ENCODE results near the gene TNFSF12.

Gene TNFSF12

DNA sequence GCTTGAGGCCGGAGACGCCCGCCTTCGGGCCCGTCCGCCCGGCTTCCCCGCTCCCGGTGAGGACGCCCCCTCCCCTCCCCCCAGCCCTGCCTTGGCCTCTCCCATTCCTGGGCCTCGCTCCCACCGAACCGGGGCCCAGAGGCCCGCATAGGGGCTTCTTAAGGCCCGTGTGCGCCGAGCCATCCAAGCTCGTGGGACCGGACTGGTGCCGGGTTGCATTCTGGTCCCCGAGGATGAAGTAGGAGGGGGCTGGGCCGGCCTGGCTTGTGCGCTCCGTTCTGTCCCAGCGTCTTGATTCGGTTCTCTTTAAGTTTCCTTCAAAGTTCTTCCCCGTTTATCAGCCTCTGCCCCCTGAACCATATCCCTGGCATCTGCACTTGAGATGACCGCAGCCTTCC lies 13.3 kb downstream of the TNFSF12 start:
- DNase-seq (ENCODE audit: low read depth), result no peak
- peak overlapping the region; percentile 82 for H3K4me3 ChIP-seq (ENCODE audit: control insufficient read depth, low read depth, low read length)
- TF ChIP-seq, protein P1, sequence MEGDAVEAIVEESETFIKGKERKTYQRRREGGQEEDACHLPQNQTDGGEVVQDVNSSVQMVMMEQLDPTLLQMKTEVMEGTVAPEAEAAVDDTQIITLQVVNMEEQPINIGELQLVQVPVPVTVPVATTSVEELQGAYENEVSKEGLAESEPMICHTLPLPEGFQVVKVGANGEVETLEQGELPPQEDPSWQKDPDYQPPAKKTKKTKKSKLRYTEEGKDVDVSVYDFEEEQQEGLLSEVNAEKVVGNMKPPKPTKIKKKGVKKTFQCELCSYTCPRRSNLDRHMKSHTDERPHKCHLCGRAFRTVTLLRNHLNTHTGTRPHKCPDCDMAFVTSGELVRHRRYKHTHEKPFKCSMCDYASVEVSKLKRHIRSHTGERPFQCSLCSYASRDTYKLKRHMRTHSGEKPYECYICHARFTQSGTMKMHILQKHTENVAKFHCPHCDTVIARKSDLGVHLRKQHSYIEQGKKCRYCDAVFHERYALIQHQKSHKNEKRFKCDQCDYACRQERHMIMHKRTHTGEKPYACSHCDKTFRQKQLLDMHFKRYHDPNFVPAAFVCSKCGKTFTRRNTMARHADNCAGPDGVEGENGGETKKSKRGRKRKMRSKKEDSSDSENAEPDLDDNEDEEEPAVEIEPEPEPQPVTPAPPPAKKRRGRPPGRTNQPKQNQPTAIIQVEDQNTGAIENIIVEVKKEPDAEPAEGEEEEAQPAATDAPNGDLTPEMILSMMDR (IDR thresholded peaks at IDR 0.05; ENCODE audit: control insufficient read depth, insufficient read depth, low read depth, low read length, missing control alignments), result no peak

DNA sequence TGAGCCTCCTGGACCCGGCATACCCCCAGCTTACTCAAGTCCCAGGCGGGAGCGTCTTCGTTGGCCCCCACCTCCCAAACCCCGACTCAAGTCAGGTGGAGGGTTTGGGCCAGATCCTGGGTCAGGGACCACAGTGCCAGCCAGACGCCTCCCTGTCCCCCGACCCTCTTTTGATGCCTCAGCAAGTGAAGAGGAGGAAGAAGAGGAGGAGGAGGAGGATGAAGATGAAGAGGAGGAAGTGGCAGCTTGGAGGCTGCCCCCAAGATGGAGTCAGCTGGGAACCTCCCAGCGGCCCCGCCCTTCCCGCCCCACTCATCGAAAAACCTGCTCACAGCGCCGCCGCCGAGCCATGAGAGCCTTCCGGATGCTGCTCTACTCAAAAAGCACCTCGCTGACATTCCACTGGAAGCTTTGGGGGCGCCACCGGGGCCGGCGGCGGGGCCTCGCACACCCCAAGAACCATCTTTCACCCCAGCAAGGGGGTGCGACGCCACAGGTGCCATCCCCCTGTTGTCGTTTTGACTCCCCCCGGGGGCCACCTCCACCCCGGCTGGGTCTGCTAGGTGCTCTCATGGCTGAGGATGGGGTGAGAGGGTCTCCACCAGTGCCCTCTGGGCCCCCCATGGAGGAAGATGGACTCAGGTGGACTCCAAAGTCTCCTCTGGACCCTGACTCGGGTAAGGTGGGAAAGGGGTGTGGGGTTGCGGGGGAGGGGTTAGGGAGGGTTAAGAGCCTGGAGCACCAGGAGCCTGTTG lies 14.4 kb downstream of the TNFSF12 start:
- TF ChIP-seq, protein P1 (IDR thresholded peaks at IDR 0.05; ENCODE audit: control insufficient read depth, insufficient read depth, low read depth, low read length, missing control alignments), result no peak
- no peak for DNase-seq (ENCODE audit: low read depth)
- peak overlapping the region; percentile 82 for H3K4me3 ChIP-seq (ENCODE audit: control insufficient read depth, low read depth, low read length)

DNA sequence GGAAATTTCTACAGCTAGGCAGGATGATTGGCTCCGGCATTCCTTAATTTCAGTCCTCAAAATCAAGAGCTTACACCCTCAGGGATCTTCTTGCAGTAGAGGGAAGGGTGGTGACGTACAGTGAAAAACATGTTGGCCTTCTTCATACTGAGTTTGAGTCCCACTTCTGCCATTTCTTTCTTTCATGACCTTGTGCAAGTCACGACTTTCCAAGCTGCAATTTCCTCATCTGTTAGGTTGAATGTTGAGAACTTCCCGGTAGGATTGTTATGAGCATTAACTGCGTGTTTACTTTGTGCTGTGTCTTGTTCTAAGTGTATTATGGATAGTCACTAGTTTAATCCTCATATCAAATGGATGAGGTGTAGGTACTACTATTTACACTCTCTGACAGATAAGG lies 20.7 kb downstream of the TNFSF12 start:
- TF ChIP-seq, protein P1 (IDR thresholded peaks at IDR 0.05; ENCODE audit: control insufficient read depth, insufficient read depth, low read depth, low read length, missing control alignments), result no peak

DNA sequence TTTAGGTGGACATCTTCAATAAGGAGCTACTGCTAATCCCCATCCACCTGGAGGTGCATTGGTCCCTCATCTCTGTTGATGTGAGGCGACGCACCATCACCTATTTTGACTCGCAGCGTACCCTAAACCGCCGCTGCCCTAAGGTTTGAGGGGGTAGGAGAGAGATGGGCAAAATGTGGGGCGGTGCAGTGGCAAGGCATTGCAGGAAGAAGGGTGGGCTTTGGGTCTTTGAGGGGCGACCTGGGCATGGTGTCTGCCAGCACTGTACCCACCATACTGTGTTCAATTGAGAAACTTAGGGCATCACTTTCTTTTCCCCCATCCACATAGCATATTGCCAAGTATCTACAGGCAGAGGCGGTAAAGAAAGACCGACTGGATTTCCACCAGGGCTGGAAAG lies 21.5 kb downstream of the TNFSF12 start:
- DNase-seq (ENCODE audit: low read depth), result no peak
- no peak overlapping the region for H3K4me3 ChIP-seq (ENCODE audit: control insufficient read depth, low read depth, low read length)
- TF ChIP-seq, protein P1 (IDR thresholded peaks at IDR 0.05; ENCODE audit: control insufficient read depth, insufficient read depth, low read depth, low read length, missing control alignments), result no peak

More for the DNA sequence above, 20.7 kb downstream of the TNFSF12 start:
- no peak overlapping the region for H3K4me3 ChIP-seq (ENCODE audit: control insufficient read depth, low read depth, low read length)
- no peak for DNase-seq (ENCODE audit: low read depth)

DNA sequence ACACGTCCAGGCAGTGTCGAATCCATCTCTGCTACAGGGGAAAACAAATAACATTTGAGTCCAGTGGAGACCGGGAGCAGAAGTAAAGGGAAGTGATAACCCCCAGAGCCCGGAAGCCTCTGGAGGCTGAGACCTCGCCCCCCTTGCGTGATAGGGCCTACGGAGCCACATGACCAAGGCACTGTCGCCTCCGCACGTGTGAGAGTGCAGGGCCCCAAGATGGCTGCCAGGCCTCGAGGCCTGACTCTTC lies 23.4 kb downstream of the TNFSF12 start:
- TF ChIP-seq, protein P1 (IDR thresholded peaks at IDR 0.05; ENCODE audit: control insufficient read depth, insufficient read depth, low read depth, low read length, missing control alignments), result no peak
- H3K4me3 ChIP-seq (ENCODE audit: control insufficient read depth, low read depth, low read length), result peak overlapping the region; percentile 55
- DNase-seq (ENCODE audit: low read depth), result no peak

DNA sequence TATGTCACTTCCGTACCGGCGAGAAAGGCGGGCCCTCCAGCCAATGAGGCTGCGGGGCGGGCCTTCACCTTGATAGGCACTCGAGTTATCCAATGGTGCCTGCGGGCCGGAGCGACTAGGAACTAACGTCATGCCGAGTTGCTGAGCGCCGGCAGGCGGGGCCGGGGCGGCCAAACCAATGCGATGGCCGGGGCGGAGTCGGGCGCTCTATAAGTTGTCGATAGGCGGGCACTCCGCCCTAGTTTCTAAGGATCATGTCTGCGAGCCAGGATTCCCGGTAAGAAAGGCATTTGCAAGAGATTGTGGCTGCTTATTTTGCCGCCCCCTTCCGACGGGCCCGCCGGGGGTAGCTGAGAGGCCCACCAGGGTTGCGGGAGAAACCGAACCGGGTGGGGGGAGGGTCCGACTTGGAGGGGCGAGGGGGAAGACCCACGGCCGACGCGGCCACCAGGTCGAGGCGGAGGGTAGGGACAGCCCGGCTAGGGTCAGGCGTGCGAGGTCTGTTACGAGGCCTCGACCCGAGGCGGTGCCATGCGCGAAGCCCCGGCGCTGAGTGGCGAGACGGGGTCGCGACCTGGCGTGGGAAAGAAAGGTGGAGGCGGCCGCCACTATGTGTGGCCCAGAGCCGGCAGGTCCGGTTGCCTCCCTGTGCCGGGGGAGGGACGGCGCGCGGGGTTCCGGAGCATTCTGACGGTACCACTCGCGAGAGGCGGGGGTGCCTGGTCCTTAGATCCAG lies 23.9 kb downstream of the TNFSF12 start:
- DNase-seq (ENCODE audit: low read depth), result peak; percentile 97
- TF ChIP-seq, protein P1 (IDR thresholded peaks at IDR 0.05; ENCODE audit: control insufficient read depth, insufficient read depth, low read depth, low read length, missing control alignments), result no peak
- peak overlapping the region; percentile 75 for H3K4me3 ChIP-seq (ENCODE audit: control insufficient read depth, low read depth, low read length)
